SU-DHL-6 (cell line): ENCODE data around the gene MERTK.

Experiments used
- H2AFZ ChIP-seq: fragments of 200-600 bp; sonication (generic); 2 replicates; pipeline ENCODE4 v1.6.1; 2014; ENCODE audit warnings: low read depth, mild to moderate bottlenecking, moderate library complexity, mixed read lengths, antibody characterized with exemption, low read length; ENCODE audit not compliant: severe bottlenecking
- H3F3A ChIP-seq: fragments of 200-600 bp; shearing (Covaris generic); 2 replicates; pipeline ENCODE4 v1.6.0; 2016; ENCODE audit warnings: antibody characterized with exemption, mild to moderate bottlenecking; ENCODE audit not compliant: insufficient read depth
- H3K27ac ChIP-seq: fragments of 200-600 bp; sonication (generic); 2 replicates; pipeline ENCODE4 v1.5.1; 2016; ENCODE audit warnings: low read depth, mild to moderate bottlenecking, low read length, moderate library complexity, mixed read lengths
- H3K27me3 ChIP-seq: fragments of 200-600 bp; sonication (generic), shearing (Covaris generic); 2 replicates; pipeline ENCODE4 v1.6.0; 2014; ENCODE audit warnings: mild to moderate bottlenecking, low read length
- H3K36me3 ChIP-seq: fragments of 200-600 bp; sonication (generic); 2 replicates; pipeline ENCODE4 v1.6.1; 2014; ENCODE audit warnings: mild to moderate bottlenecking, low read length, mixed read lengths
- H3K4me2 ChIP-seq: fragments of 300-600, 200-600 bp; shearing (Covaris generic), sonication (generic); 2 replicates; pipeline ENCODE4 v1.6.0; 2014; ENCODE audit warnings: low read length, low read depth, mild to moderate bottlenecking; ENCODE audit not compliant: poor library complexity, severe bottlenecking
- H3K4me3 ChIP-seq: fragments of 200-600 bp; sonication (generic); 2 replicates; pipeline ENCODE4 v1.5.1; 2014; ENCODE audit warnings: antibody characterized with exemption, low read length, mild to moderate bottlenecking, mixed read lengths; ENCODE audit not compliant: insufficient read depth, poor library complexity, severe bottlenecking
- H3K79me2 ChIP-seq: fragments of 200-600 bp; sonication (generic); 2 replicates; pipeline ENCODE4 v1.6.1; 2014; ENCODE audit warnings: mild to moderate bottlenecking, low read length, moderate library complexity; ENCODE audit not compliant: insufficient read depth
- H3K9ac ChIP-seq: fragments of 200-600 bp; sonication (generic); 2 replicates; pipeline ENCODE4 v1.7.0; 2014; ENCODE audit warnings: mild to moderate bottlenecking, low read length
- H3K9me2 ChIP-seq: fragments of 200-600 bp; sonication (generic); replicated peaks from 2 replicates; pipeline ENCODE4 v1.6.1; 2014; ENCODE audit warnings: low read length; ENCODE audit not compliant: insufficient read depth
- H3K9me3 ChIP-seq: fragments of 200-600 bp; sonication (generic); 2 replicates; pipeline ENCODE4 v1.6.1; 2014; ENCODE audit warnings: low read length, mixed read lengths; ENCODE audit not compliant: insufficient read depth
- H4K20me1 ChIP-seq: fragments of 200-600 bp; sonication (generic); 2 replicates; pipeline ENCODE4 v1.6.1; 2014; ENCODE audit warnings: low read depth, mild to moderate bottlenecking, antibody characterized with exemption, low read length, moderate library complexity, mixed read lengths
- EZH2phosphoT487 ChIP-seq: fragments of 200-600 bp; sonication (generic), shearing (Covaris generic); conservative IDR thresholded peaks from 2 replicates; pipeline ENCODE4 v1.6.1; 2018; ENCODE audit warnings: mild to moderate bottlenecking, antibody characterized with exemption, low read length, moderate library complexity, mixed read lengths
- TF ChIP-seq, protein P1 (sequence below): fragments of 200-600 bp; sonication (generic); IDR thresholded peaks from one replicate; pipeline ENCODE4 v1.5.1; 2017; ENCODE audit warnings: antibody characterized with exemption, mild to moderate bottlenecking, low read length, moderate library complexity; ENCODE audit not compliant: insufficient read depth, poor library complexity, severe bottlenecking

MERTK gene

DNA sequence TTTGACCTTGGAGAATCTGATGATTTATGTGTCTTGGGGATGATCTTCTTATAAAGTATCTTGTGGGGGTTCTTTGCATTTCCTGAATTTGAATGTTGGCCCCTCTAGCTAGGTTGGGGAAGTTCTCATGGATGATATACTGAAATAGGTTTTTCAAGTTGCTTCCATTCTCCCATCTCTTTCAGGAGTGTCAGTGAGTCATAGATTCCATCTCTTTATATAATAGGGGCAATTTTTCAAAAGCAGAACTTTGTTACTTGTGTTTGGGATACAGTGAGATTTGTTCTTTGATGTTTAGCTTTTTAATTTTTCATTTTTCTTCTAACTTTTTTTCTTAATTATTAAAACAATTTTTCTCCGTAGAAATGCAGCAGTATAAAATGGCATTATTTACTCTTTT is 176.1 kb downstream of the MERTK start:
- no peak overlapping the region for H3K4me3 ChIP-seq
- TF ChIP-seq, protein P1, sequence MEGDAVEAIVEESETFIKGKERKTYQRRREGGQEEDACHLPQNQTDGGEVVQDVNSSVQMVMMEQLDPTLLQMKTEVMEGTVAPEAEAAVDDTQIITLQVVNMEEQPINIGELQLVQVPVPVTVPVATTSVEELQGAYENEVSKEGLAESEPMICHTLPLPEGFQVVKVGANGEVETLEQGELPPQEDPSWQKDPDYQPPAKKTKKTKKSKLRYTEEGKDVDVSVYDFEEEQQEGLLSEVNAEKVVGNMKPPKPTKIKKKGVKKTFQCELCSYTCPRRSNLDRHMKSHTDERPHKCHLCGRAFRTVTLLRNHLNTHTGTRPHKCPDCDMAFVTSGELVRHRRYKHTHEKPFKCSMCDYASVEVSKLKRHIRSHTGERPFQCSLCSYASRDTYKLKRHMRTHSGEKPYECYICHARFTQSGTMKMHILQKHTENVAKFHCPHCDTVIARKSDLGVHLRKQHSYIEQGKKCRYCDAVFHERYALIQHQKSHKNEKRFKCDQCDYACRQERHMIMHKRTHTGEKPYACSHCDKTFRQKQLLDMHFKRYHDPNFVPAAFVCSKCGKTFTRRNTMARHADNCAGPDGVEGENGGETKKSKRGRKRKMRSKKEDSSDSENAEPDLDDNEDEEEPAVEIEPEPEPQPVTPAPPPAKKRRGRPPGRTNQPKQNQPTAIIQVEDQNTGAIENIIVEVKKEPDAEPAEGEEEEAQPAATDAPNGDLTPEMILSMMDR: no peak
- no peak for TF ChIP-seq EZH2phosphoT487
- H2AFZ ChIP-seq: no peak overlapping the region
- peaks cover 14% of the 10 kb centered on the region; the same call in 1 of the 2 replicates for H3K36me3 ChIP-seq
- H3F3A ChIP-seq: no peaks in the 10 kb centered on the region
- no peak overlapping the region for H3K4me2 ChIP-seq
- H3K27me3 ChIP-seq: no peaks in the 10 kb centered on the region
- no peaks in the 10 kb centered on the region for H4K20me1 ChIP-seq
- H3K9ac ChIP-seq: no peak overlapping the region
- no peaks in the 10 kb centered on the region for H3K9me3 ChIP-seq
- peaks cover 26% of the 10 kb centered on the region for H3K79me2 ChIP-seq
- H3K27ac ChIP-seq: no peak overlapping the region
- H3K9me2 ChIP-seq: no peaks in the 10 kb centered on the region

DNA sequence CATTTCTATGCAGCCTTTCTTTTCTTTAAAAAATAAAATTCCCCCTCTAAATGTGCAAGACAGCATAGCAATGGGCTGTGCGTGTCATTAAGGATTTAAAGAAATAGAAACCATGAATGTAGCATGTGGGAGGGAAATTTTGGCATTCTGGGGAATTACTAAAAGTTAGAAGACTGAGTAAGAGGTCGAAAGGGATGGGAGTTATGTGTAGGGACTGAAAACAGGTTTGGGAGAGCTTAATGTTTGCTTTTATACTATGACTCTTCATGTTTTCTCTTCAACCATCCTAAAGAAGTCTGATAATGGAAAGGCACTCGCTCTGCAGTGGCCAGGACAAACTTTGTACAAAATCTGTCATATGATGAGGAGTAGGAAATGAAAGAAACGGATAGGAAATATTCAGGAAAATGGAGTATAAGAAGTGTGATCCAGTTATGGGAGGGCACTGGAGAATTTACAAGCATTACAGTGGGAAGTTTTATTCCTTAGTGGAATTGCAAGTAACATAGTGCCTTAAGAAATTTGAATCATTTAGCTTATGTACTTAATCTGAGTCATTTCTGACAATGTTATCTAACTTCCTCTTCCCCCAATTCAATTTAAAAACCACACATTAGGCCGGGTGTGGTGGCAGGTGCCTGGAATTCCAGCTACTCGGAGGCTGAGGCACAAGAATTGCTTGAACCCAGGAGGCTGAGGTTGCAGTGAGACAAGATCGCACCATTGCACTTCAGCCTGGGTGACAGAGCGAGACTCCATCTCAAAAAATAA is 177.3 kb downstream of the MERTK start:
- Histone ChIP-seq H3K27ac (no peak overlapping the region), H3K4me3 (no peak overlapping the region), H3K9ac (no peak overlapping the region), H2AFZ (no peak overlapping the region), H3K79me2 (peaks cover 26% of the 10 kb centered on the region), H3K9me3 (no peaks in the 10 kb centered on the region), H3K36me3 (peaks cover 11% of the 10 kb centered on the region; the same call in 1 of the 2 replicates), H4K20me1 (no peaks in the 10 kb centered on the region), H3K9me2 (no peaks in the 10 kb centered on the region), H3F3A (no peaks in the 10 kb centered on the region), H3K4me2 (no peak overlapping the region), H3K27me3 (no peaks in the 10 kb centered on the region)
- TF ChIP-seq, protein P1: no peak
- no peak for TF ChIP-seq EZH2phosphoT487

DNA sequence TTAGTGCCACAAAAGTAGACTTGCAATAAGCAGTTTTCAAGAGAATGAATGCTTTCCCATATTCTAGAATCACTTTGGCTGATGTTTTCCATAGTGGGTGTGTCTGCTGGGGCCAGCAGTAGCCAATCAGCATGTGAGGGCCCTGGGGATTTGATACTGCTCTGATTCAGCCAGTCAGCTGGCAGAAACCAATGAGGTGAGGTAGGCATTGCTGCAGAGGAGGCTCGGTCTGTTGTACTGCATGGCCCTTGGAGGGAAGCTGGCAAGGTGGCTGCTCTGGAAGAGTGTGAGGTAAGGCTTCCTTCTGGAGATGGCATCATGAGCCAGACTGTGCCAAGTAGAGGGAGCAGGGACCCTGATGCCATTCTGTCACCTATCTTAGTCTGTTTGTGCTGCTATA is 179.4 kb downstream of the MERTK start:
- no peaks in the 10 kb centered on the region for H3K9me2 ChIP-seq
- H2AFZ ChIP-seq: no peak overlapping the region

More for the DNA sequence above, 179.4 kb downstream of the MERTK start:
- no peaks in the 10 kb centered on the region for H3F3A ChIP-seq
- peaks cover 15% of the 10 kb centered on the region; the same call in 1 of the 2 replicates for H3K36me3 ChIP-seq
- H3K4me3 ChIP-seq: no peak overlapping the region
- H3K4me2 ChIP-seq: no peak overlapping the region
- no peaks in the 10 kb centered on the region for H3K9me3 ChIP-seq
- no peaks in the 10 kb centered on the region for H4K20me1 ChIP-seq
- H3K27me3 ChIP-seq: no peaks in the 10 kb centered on the region
- peaks cover 13% of the 10 kb centered on the region for H3K79me2 ChIP-seq
- no peak overlapping the region for H3K9ac ChIP-seq
- no peak for TF ChIP-seq EZH2phosphoT487
- TF ChIP-seq, protein P1: no peak
- no peak overlapping the region for H3K27ac ChIP-seq
